Activated T-helper 1 cell treated with Interleukin-2 at 50 U/mL for 16 hours (primary cell): Measurements from ENCODE around the gene MEX3D.

Experiments
- DNase-seq: peaks from one replicate; pipeline ENCODE4 v3.0.0-alpha.2; 2020; ENCODE audit warnings: low read depth

MEX3D gene

DNA sequence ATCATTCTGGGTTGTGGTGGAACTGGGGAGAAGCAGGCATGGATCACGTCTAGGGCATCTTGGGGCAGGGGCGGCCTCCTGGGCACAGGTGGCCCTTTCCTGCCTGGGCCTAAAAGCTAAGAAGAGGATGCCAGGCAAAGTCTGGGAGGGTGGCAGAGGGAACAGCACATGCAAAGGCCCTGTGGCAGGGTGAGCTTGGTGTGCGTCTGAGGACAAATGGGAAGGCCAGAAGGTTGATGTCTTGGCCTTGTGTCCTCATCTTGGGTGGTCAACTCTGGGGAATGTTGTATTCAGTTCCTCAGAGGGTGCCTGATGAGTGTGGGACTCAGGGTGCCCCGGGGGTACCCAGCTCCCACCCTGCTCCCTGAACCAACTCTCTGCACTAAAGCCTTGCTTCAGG is 49.7 kb downstream of the MEX3D start:
- DNase-seq, result no peak

DNA sequence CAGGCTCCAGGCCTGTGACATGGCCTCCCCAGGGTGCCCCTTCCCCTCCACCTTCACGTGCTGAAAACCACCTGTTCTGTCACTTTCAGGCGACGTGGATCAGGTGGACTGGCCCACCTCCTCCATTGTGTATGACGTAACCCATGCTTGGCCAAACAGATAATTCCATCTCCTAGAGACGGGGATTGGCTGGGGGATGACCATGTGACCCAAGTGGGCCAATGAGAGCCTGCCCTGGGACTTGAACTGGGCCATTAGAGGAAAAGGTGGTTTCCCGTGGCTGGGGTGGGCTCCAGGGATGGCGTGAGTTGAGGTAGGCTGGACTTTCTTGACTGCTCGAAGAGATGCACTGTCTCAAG is 51.8 kb downstream of the MEX3D start:
- DNase-seq, result no peak

GRCh38 chr19:1514986-1515721 is 53.0 kb downstream of the MEX3D start:
- no peak for DNase-seq

- no peak for DNase-seq
These were observed 53.8 kb downstream of the MEX3D start for GRCh38 chr19:1514295-1514661.

GRCh38 chr19:1513499-1514294 is 54.4 kb downstream of the MEX3D start:
- DNase-seq, result peak; percentile 53

- DNase-seq, result peak; percentile 59
These were observed 55.2 kb downstream of the MEX3D start, which contains the start of gene ADAMTSL5 for GRCh38 chr19:1512671-1513498. Gene ADAMTSL5 (minus strand): TSS chr19:1513019. CDS start chr19:1510943, 2,076 bp downstream.

DNA sequence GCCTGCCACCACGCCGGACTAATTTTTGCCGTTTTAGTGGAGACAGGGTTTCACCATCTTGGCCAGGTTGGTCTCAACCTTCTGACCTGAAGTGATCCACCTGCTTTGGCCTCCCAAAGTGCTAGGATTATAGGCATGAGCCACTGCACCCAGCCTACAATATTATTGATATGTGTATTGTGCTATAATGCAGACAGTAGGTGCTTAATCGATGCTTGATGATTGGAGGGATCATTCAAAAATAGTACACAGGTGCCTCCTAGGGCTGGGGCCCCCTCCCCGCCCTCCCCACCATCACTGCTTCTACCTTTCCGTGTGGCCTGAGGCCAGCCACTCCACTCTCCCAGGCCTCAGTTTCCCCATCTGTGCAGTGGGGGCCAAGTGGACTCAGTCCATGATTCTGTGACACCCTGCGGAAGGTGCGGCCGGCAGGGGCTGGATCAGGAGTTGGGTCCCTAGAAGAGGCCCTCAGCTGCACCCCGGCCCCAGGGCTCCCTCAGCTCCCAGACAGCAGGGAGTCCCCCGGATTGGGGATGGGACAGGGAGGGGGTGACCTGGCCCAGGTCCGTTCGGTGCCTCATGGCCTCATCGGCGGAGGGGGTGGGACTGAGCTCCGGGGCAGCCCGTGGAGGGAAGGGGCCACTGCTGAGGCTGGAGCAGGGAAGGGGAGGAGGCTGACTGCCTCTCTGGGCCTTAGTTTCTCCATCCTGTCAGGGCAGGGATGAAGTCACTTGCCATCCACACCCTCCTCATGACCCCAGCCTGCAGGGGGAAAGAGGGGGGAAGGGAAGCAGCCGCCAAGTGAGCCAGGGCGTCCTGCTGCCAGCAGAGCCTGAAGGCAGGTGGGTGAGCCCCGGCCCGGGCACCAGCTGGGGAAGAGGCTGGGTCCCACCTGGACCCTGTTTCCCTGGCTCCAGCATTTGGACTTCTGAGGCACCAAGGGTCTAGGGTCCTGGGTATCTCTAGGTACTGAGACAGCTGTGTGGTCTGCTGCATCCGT is 56.5 kb downstream of the MEX3D start:
- DNase-seq, result no peak

GRCh38 chr19:1510807-1511206 is 57.3 kb downstream of the MEX3D start:
- DNase-seq, result no peak

GRCh38 chr19:1510442-1510806 is 57.7 kb downstream of the MEX3D start:
- DNase-seq, result no peak

DNA sequence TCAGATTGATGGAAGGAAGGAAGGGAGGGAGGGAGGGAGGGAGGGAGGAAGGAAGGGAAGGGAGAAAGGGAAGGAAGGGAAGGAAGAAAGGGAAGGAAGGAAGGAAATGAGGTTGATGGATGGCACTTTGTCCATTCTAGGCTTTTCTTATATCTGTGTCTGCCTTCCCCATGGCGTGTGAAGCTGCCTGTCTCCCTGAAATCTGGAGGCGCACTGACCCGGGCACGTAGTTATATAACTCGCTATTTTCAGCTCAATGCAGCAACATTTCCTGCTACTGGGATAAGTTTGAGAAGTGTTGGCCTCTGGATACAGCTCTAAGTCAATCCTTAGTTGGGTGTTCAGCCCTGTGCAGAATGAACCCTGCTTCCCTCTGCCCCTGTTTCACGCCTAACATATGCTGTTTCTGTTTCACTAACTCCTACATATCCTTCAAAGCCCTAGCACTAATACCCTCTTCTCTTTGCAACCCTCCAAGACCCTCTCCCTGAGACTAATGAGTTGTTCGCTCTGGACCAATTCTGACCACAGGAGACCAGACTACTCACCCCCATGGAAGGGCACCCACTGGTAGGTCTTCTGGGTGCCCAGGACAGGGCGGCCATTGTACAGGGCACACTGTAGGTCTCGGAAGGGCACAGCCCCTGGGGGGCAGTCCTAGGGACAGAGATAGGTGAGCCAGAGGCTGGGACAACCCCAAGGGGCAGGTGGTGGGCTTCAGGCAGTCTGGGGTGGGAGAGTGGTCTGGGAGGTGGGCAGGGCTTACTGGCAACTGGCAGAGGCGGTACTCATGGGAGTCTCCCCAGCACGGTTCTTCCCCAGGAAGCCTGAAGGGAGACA is 58.3 kb downstream of the MEX3D start:
- DNase-seq, result no peak

- DNase-seq, result no peak
These were observed 59.6 kb downstream of the MEX3D start for GRCh38 chr19:1508507-1508856.

DNA sequence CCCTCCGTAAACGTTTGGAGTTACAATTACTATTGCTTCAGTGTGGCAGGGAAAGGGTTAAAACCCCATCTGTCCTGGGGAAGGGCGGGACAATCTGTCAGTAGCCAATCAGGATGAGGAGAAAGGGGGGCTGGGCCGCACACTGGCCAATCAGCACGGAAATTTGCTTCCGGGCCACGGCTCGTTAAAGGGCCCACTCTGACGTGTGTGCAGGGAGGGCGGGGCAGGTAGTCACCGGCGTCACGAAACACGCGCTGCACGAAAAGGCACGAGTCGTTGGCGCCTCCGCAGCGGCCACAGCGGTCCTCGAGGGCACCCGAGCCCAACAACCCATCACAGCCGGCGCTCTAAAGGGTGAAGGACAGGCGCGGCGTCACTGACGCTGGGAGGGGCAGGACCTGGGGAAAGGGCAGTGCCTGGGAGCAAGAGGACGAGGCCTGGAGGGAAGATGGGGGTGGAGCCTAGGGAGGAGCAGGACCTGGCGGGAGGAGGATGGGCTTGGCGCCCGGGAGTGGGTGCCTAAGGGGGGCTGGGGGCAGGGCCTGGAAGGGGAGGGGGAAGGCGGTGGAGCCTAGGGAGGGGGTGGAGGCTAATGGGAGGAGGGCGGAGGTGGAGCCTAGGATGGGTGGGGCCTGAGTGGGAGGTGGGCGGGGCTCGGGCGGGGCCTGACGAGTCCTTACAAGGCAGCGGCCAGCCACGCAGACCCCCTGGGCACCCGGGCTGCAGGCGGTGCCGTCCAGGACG is 60.2 kb downstream of the MEX3D start:
- DNase-seq, result peak; percentile 83

- DNase-seq, result no peak
These were observed 60.9 kb downstream of the MEX3D start for GRCh38 chr19:1507192-1507660.

DNA sequence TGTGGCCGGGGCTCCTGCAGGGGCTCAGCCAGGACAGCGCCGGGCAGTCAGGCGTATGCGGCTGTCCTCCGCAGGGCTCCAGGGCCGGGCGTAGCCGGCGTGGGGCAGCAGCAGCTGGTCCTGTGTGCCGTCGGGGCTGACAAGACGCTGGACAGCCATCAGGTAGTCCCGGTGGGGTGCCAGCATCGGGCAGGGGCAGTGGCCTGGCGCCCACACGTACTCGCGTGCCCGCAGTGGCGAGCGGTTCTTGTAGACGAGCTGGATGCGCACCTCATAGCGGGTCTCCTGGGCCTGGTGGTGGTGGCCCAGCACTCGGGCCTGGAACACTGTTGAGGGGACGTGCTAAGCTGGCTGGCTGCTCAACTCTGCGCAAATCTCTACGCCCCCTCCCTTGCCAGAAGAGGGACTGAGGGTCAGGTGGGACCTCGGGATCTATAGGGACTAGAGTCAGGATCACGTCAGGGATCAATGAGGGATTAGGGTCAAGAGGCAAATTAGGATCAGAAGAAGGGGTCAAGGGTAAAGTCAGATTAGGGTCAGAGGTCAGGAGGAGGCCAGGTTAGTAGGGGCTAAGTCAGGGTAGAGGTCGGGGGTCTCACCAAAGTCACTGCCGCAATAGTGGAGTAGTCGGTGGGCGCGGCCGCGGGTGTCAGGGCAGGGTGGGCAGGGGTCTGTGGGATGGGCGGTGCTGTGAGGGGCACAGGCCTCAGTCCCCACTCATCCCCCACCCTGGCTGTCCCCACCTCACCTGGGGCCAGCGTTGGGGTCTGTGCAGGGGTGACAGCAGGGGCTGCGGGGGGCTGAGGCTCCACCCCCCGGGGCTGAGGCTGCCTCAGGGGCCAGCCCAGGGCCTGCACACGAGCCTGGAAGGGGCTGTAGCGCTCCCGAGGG is 61.9 kb downstream of the MEX3D start:
- no peak for DNase-seq

GRCh38 chr19:1505012-1505411 is 63.1 kb downstream of the MEX3D start:
- DNase-seq, result no peak
